Uterus (tissue), 4 donors: ENCODE measurements around the gene GGTLC2. TPM values are rescaled to one million over a fixed set of nuclear protein-coding genes. Genes with fewer than 3 reads are reported as not detected.
"Not testable (repeated sequence)": the region's sequence is repeated elsewhere in the genome, so short reads cannot be mapped to it uniquely, and the experiment has no call there.

Experiments
- DNase-seq, 2 donors: peaks; one replicate each; pipeline ENCODE4 v3.0.0-alpha.2; 2019 to 2020
- H3K27ac ChIP-seq, 2 donors: fragments of 200-600 bp; sonication (generic); 1 replicate in 1 of 2; 2 replicates in 1 of 2; pipeline ENCODE4 v1.5.1; 2016 to 2018
- H3K27me3 ChIP-seq, 2 donors: fragments of 200-600 bp; sonication (generic); one replicate each; pipeline ENCODE4 v1.5.1; 2018 to 2019; ENCODE audit warnings: control low read depth in 1 of 2
- H3K36me3 ChIP-seq, 2 donors: fragments of 200-600 bp; sonication (generic); one replicate each; pipeline ENCODE4 v1.5.1; 2019; ENCODE audit warnings: control low read depth in 1 of 2
- H3K4me1 ChIP-seq, 2 donors: fragments of 200-600 bp; sonication (generic); one replicate each; pipeline ENCODE4 v1.5.1; 2018 to 2019; ENCODE audit warnings: control low read depth in 1 of 2
- H3K4me3 ChIP-seq, 2 donors: fragments of 200-600 bp; sonication (generic); 1 replicate in 1 of 2; 2 replicates in 1 of 2; pipeline ENCODE4 v1.5.1; 2018 to 2019; ENCODE audit warnings: mild to moderate bottlenecking in 1 of 2
- H3K9me3 ChIP-seq, 2 donors: fragments of 200-600 bp; sonication (generic); one replicate each; pipeline ENCODE4 v1.5.1; 2019; ENCODE audit warnings: control low read depth in 1 of 2
- CTCF ChIP-seq, 4 experiments: fragments of 200-600 bp in 2 of 4; fragments of 450-650 bp in 2 of 4; sonication (generic) in 2 of 4; IDR thresholded peaks; one replicate each; pipeline ENCODE4 v1.5.1; 2016 to 2019; ENCODE audit warnings: antibody characterized with exemption in 4 of 4, mild to moderate bottlenecking in 2 of 4, moderate library complexity in 1 of 4
- POLR2A ChIP-seq, 2 donors: fragments of 450-650 bp; IDR thresholded peaks; one replicate each; pipeline ENCODE4 v1.6.1; 2016; ENCODE audit warnings: antibody characterized with exemption in 2 of 2, mild to moderate bottlenecking in 1 of 2, moderate library complexity in 1 of 2
- intact Hi-C: fragments of 100-400 bp; cut with DNase I; formaldehyde crosslinking; loops from one replicate; pipeline ENCODE4 v1.15.1; 2023; ENCODE audit warnings: low total_unique reads
- total RNA-seq, 4 donors: library from RNA; depleted of rRNA in 3 of 4; stranded (reverse); fragments of >200 nt in 3 of 4; gene quantifications; one replicate each; pipeline versions ENCODE4 v1.1.0 to v1.2.4, GENCODE V29; 2014 to 2023
- donor health status: DM: yes; HTN: yes; CAD: no.

GGTLC2 gene
- not detected for total RNA-seq

GRCh38 chr22:22644314-22644713, at the start of gene GGTLC2:
TSS of gene GGTLC2 (plus strand) at chr22:22644614. CDS start at chr22:22646346, 1,732 bp downstream.
- H3K9me3 ChIP-seq, H3K4me1 ChIP-seq, H3K36me3 ChIP-seq, intact Hi-C loops, H3K4me3 ChIP-seq, DNase-seq, H3K27me3 ChIP-seq, H3K27ac ChIP-seq: not testable (repeated sequence)

- Histone ChIP-seq H3K27me3 (no peaks in the 10 kb centered on the region), H3K4me3 (no peak overlapping the region), H3K36me3 (no peaks in the 10 kb centered on the region), H3K4me1 (no peaks in the 10 kb centered on the region), H3K9me3 (no peaks in the 10 kb centered on the region), H3K27ac (no peak overlapping the region)
- intact Hi-C loops: no loop called here
- DNase-seq: no peak
- TF ChIP-seq CTCF (IDR thresholded peaks at IDR 0.05): no peak
Observed at GRCh38 chr22:22595001-22595835, 49.2 kb upstream of the GGTLC2 start.

GRCh38 chr22:22598144-22598543, 46.3 kb upstream of the GGTLC2 start:
- Histone ChIP-seq H3K4me1 (no peaks in the 10 kb centered on the region), H3K27ac (no peak overlapping the region), H3K4me3 (no peak overlapping the region), H3K36me3 (no peaks in the 10 kb centered on the region), H3K27me3 (no peaks in the 10 kb centered on the region), H3K9me3 (no peaks in the 10 kb centered on the region)
- intact Hi-C loops: no loop called here
- no peak for DNase-seq
- TF ChIP-seq POLR2A (IDR thresholded peaks at IDR 0.05): no peak
- no peak for TF ChIP-seq CTCF (IDR thresholded peaks at IDR 0.05)

GRCh38 chr22:22599248-22599647, 45.2 kb upstream of the GGTLC2 start:
- Histone ChIP-seq H3K27me3 (no peaks in the 10 kb centered on the region), H3K9me3 (no peaks in the 10 kb centered on the region), H3K4me3 (no peak overlapping the region), H3K27ac (no peak overlapping the region), H3K36me3 (no peaks in the 10 kb centered on the region), H3K4me1 (no peaks in the 10 kb centered on the region)
- TF ChIP-seq POLR2A (IDR thresholded peaks at IDR 0.05) (no peak), CTCF (IDR thresholded peaks at IDR 0.05) (no peak)
- no peak for DNase-seq
- intact Hi-C loops: no loop called here

- H3K9me3 ChIP-seq: no peaks in the 10 kb centered on the region
- no peaks in the 10 kb centered on the region for H3K4me1 ChIP-seq
- intact Hi-C loops: no loop called here
- H3K27ac ChIP-seq: no peak overlapping the region
- H3K36me3 ChIP-seq: no peaks in the 10 kb centered on the region
- H3K27me3 ChIP-seq: no peaks in the 10 kb centered on the region
- no peak overlapping the region for H3K4me3 ChIP-seq
- TF ChIP-seq POLR2A (IDR thresholded peaks at IDR 0.05) (no peak), CTCF (IDR thresholded peaks at IDR 0.05) (no peak)
- DNase-seq: no peak
Observed at GRCh38 chr22:22600531-22601261, 43.7 kb upstream of the GGTLC2 start.
